Tibial artery (tissue), 4 donors: ENCODE data around the gene SLC39A2.
"Not testable (repeated sequence)": the region's sequence is repeated elsewhere in the genome, so short reads cannot be mapped to it uniquely, and the experiment has no call there.

Experiments
- DNase-seq, 2 donors: peaks; one replicate each; pipeline ENCODE4 v3.0.0-alpha.2; 2019
- H3K27ac ChIP-seq, 2 donors: fragments of 200-600 bp; sonication (generic) in 1 of 2; 1 replicate in 1 of 2; 2 replicates in 1 of 2; pipeline ENCODE4 v1.5.1; 2018 to 2019; ENCODE audit warnings: mild to moderate bottlenecking in 1 of 2
- H3K27me3 ChIP-seq, 2 donors: fragments of 200-600 bp; sonication (generic) in 1 of 2; one replicate each; pipeline versions ENCODE4 v1.5.1 to v1.6.0; 2016 to 2019
- H3K36me3 ChIP-seq, 3 donors: fragments of 200-600 bp; sonication (generic) in 2 of 3; one replicate each; pipeline ENCODE4 v1.5.1; 2016 to 2019; ENCODE audit warnings: mild to moderate bottlenecking in 2 of 3
- H3K4me1 ChIP-seq, 4 donors: fragments of 200-600 bp; sonication (generic) in 2 of 4; 1 replicate in 3 of 4; 2 replicates in 1 of 4; pipeline ENCODE4 v1.5.1; 2016 to 2019
- H3K4me3 ChIP-seq, 2 donors: fragments of 200-600 bp; sonication (generic) in 1 of 2; 1 replicate in 1 of 2; 2 replicates in 1 of 2; pipeline ENCODE4 v1.5.1; 2018 to 2019; ENCODE audit warnings: mild to moderate bottlenecking in 2 of 2
- H3K9me3 ChIP-seq, 3 donors: fragments of 200-600 bp; sonication (generic) in 1 of 3; one replicate each; pipeline ENCODE4 v1.5.1; 2016 to 2019
- CTCF ChIP-seq, 2 experiments: fragments of 200-600 bp in 1 of 2; fragments of 450-650 bp in 1 of 2; IDR thresholded peaks; one replicate each; pipeline ENCODE4 v1.5.1; 2017 to 2019; ENCODE audit warnings: antibody characterized with exemption in 2 of 2, mild to moderate bottlenecking in 1 of 2, moderate library complexity in 1 of 2
- intact Hi-C: fragments of 100-400 bp; cut with DNase I; formaldehyde crosslinking; loops from one replicate; pipeline ENCODE4 v1.15.0; 2023; ENCODE audit warnings: low total_unique reads

Gene SLC39A2

GRCh38 chr14:20999591-20999990 lies 498 bp downstream of the SLC39A2 start:
- no peaks in the 10 kb centered on the region for H3K9me3 ChIP-seq
- peaks cover 28 to 32% (median 30%) of the 10 kb centered on the region in 3 donors for H3K36me3 ChIP-seq
- H3K4me1 ChIP-seq = peaks cover 0 to 7% (median 3%) of the 10 kb centered on the region in 4 donors
- H3K27ac ChIP-seq = no peak overlapping the region
- no peak for TF ChIP-seq CTCF (IDR thresholded peaks at IDR 0.05)
- intact Hi-C loops = no loop called here
- no peaks in the 10 kb centered on the region for H3K27me3 ChIP-seq
- DNase-seq = no peak
- H3K4me3 ChIP-seq = no peak overlapping the region

DNA sequence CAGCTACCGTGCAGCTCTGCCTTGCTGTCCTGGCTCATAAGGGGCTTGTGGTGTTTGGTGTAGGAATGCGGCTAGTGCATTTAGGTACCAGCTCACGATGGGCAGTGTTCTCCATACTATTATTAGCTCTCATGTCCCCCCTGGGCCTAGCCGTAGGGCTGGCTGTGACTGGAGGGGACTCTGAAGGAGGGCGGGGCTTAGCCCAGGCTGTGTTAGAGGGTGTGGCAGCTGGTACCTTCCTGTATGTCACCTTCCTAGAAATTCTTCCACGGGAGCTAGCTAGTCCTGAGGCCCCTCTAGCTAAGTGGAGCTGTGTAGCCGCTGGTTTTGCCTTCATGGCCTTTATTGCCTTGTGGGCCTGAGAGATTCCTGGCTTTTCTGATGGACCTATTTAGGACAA lies 2.1 kb downstream of the SLC39A2 start:
- no peak for DNase-seq
- TF ChIP-seq CTCF (IDR thresholded peaks at IDR 0.05) = no peak
- no peaks in the 10 kb centered on the region for H3K9me3 ChIP-seq
- no peaks in the 10 kb centered on the region for H3K27me3 ChIP-seq
- H3K27ac ChIP-seq = no peak overlapping the region
- intact Hi-C loops = no loop called here
- no peak overlapping the region for H3K4me3 ChIP-seq
- peaks cover 0 to 7% (median 3%) of the 10 kb centered on the region in 4 donors for H3K4me1 ChIP-seq
- peaks cover 12 to 16% (median 14%) of the 10 kb centered on the region in 3 donors for H3K36me3 ChIP-seq

- Histone ChIP-seq H3K4me1 (peaks cover 0 to 6% (median under 1%) of the 10 kb centered on the region in 4 donors), H3K27ac (no peak overlapping the region), H3K9me3 (no peaks in the 10 kb centered on the region), H3K27me3 (no peaks in the 10 kb centered on the region), H3K36me3 (no peaks in the 10 kb centered on the region), H3K4me3 (no peak overlapping the region)
- no peak for DNase-seq
- TF ChIP-seq CTCF (IDR thresholded peaks at IDR 0.05) = no peak
- intact Hi-C loops = no loop called here
Observed at GRCh38 chr14:21003788-21004346, 4.8 kb downstream of the SLC39A2 start.

- H3K36me3 ChIP-seq, H3K4me1 ChIP-seq, H3K27me3 ChIP-seq, H3K27ac ChIP-seq, H3K9me3 ChIP-seq, H3K4me3 ChIP-seq, intact Hi-C loops, DNase-seq: not testable (repeated sequence)
Observed at GRCh38 chr14:21009721-21010120, 10.6 kb downstream of the SLC39A2 start.

- DNase-seq = no peak
- no peaks in the 10 kb centered on the region for H3K9me3 ChIP-seq
- intact Hi-C loops = no loop called here
- H3K4me1 ChIP-seq = peaks cover 0 to 6% (median 0%) of the 10 kb centered on the region in 4 donors
- H3K36me3 ChIP-seq = no peaks in the 10 kb centered on the region
- TF ChIP-seq CTCF (IDR thresholded peaks at IDR 0.05) = no peak
- H3K27me3 ChIP-seq = no peaks in the 10 kb centered on the region
- no peak overlapping the region for H3K4me3 ChIP-seq
- H3K27ac ChIP-seq = no peak overlapping the region
Observed at GRCh38 chr14:21011136-21011535, 12.0 kb downstream of the SLC39A2 start.

- Histone ChIP-seq H3K4me3 (no peak overlapping the region), H3K9me3 (no peaks in the 10 kb centered on the region), H3K36me3 (peaks cover 11 to 35% (median 31%) of the 10 kb centered on the region in 3 donors), H3K27me3 (no peaks in the 10 kb centered on the region), H3K27ac (no peak overlapping the region), H3K4me1 (peaks cover 0 to 6% (median 0%) of the 10 kb centered on the region in 4 donors)
- intact Hi-C loops = loop anchor here (2.0 kb wide), 1 partner anchor 26 kb away; no protein-coding TSS in a partner anchor
- peak; percentile 85 to 88 for DNase-seq
- peak; percentile 93 to 97 for TF ChIP-seq CTCF (IDR thresholded peaks at IDR 0.05)
Observed at GRCh38 chr14:21014761-21015190, 15.7 kb downstream of the SLC39A2 start.
